DND-41 (cell line): Measurements from ENCODE around the gene ELMO2.

ENCODE experiments used
- CTCF ChIP-seq: IDR thresholded peaks from 2 replicates; pipeline ENCODE4 v1.5.1; 2012; ENCODE audit warnings: borderline replicate concordance, low read length, moderate library complexity, mild to moderate bottlenecking; ENCODE audit not compliant: poor library complexity, severe bottlenecking; ENCODE audit errors: extremely low read depth
- EZH2 ChIP-seq: IDR thresholded peaks from 3 replicates; pipeline ENCODE4 v1.6.1; 2012; ENCODE audit warnings: borderline replicate concordance, low read depth, mild to moderate bottlenecking, moderate library complexity, low read length, inconsistent platforms; ENCODE audit not compliant: severe bottlenecking

GRCh38 chr20:46406200-46406985 is at the start of gene ELMO2:
- TF ChIP-seq CTCF (no peak), EZH2 (no peak)
